HepG2 (cell line): ENCODE data around the gene TMC8. TPM values are rescaled to one million over a fixed set of nuclear protein-coding genes. Genes with fewer than 3 reads are reported as not detected.

Experiments used
- BHLHE40 ChIP-seq: IDR thresholded peaks from 2 replicates; pipeline ENCODE4 v1.6.1; 2011; ENCODE audit warnings: low read length, improper control_type of control experiment
- CREB1 ChIP-seq, 2 experiments: fragments of 450-650 bp in 1 of 2; IDR thresholded peaks; 2 replicates each; pipeline ENCODE4 v1.6.1; 2016 to 2017; ENCODE audit warnings: control low read depth in 1 of 2, mild to moderate bottlenecking in 1 of 2, missing compliant biosample characterization in 1 of 2, missing genetic modification characterization in 1 of 2
- ERF ChIP-seq: IDR thresholded peaks from 2 replicates; pipeline ENCODE4 v1.6.1; 2018; ENCODE audit warnings: missing biosample characterization, missing genetic modification reagents
- FOXA3 ChIP-seq: IDR thresholded peaks from 2 replicates; pipeline ENCODE4 v1.6.1; 2016; ENCODE audit warnings: missing genetic modification reagents, missing compliant biosample characterization
- HBP1 ChIP-seq: IDR thresholded peaks from 2 replicates; pipeline ENCODE4 v1.6.1; 2016; ENCODE audit warnings: low read depth, control low read depth
- HOXA9 ChIP-seq: sonication (generic); formaldehyde crosslinking; IDR thresholded peaks from 2 replicates; pipeline ENCODE4 v1.8.1; 2022; ENCODE audit warnings: missing genetic modification reagents, mild to moderate bottlenecking, moderate library complexity, borderline replicate concordance
- MAZ ChIP-seq, 2 experiments: sonication (generic) in 1 of 2; formaldehyde crosslinking in 1 of 2; IDR thresholded peaks; 2 replicates each; pipeline versions ENCODE4 v1.5.0 to v1.6.1; 2012 to 2020; ENCODE audit warnings: low read depth in 2 of 2, mild to moderate bottlenecking in 2 of 2, borderline replicate concordance in 1 of 2, improper control_type of control experiment in 1 of 2, low read length in 1 of 2, missing genetic modification reagents in 1 of 2, moderate library complexity in 1 of 2
- MED1 ChIP-seq: sonication (generic); formaldehyde crosslinking; IDR thresholded peaks from 2 replicates; pipeline ENCODE4 v1.4.0; 2020; ENCODE audit warnings: missing genetic modification reagents
- MXI1 ChIP-seq: IDR thresholded peaks from 3 replicates; pipeline ENCODE4 v1.6.1; 2012; ENCODE audit warnings: low read depth, low read length, inconsistent platforms, borderline replicate concordance
- NCOR1 ChIP-seq: fragments of 200-600 bp; sonication (generic); IDR thresholded peaks from 2 replicates; pipeline ENCODE4 v1.7.0; 2017; ENCODE audit warnings: antibody characterized with exemption, low read length, borderline replicate concordance
- PRDM15 ChIP-seq: sonication (generic); formaldehyde crosslinking; IDR thresholded peaks from 2 replicates; pipeline ENCODE4 v1.4.0; 2020; ENCODE audit warnings: missing genetic modification reagents
- RBFOX2 ChIP-seq: fragments of 200-400 bp; formaldehyde crosslinking; IDR thresholded peaks from 2 replicates; pipeline ENCODE4 v1.6.1; 2017; ENCODE audit warnings: low read depth, mild to moderate bottlenecking, low read length
- ZEB1 ChIP-seq: IDR thresholded peaks from 2 replicates; pipeline ENCODE4 v1.6.1; 2012; ENCODE audit warnings: mild to moderate bottlenecking, low read depth, inconsistent platforms; ENCODE audit not compliant: insufficient replicate concordance
- ZNF160 ChIP-seq: sonication (generic); formaldehyde crosslinking; IDR thresholded peaks from 2 replicates; pipeline ENCODE4 v1.8.0; 2022; ENCODE audit warnings: mild to moderate bottlenecking, inconsistent platforms, missing genetic modification reagents
- ZNF569 ChIP-seq: sonication (generic); formaldehyde crosslinking; IDR thresholded peaks from 2 replicates; pipeline ENCODE4 v1.5.0; 2020; ENCODE audit warnings: mild to moderate bottlenecking, missing genetic modification reagents, moderate library complexity, borderline replicate concordance
- ZNF605 ChIP-seq: sonication (generic); formaldehyde crosslinking; IDR thresholded peaks from 2 replicates; pipeline ENCODE4 v1.8.0; 2022; ENCODE audit warnings: mild to moderate bottlenecking, missing genetic modification reagents
- ZNF687 ChIP-seq: sonication (generic); formaldehyde crosslinking; IDR thresholded peaks from 2 replicates; pipeline ENCODE4 v1.5.1; 2020; ENCODE audit warnings: mild to moderate bottlenecking, missing genetic modification reagents, moderate library complexity
- ZNF749 ChIP-seq: sonication (generic); formaldehyde crosslinking; IDR thresholded peaks from 2 replicates; pipeline ENCODE4 v1.8.0; 2022; ENCODE audit warnings: mild to moderate bottlenecking, missing genetic modification reagents, moderate library complexity, borderline replicate concordance
- polyA plus RNA-seq, 8 experiments: library from polyadenylated mRNA; depleted of rRNA in 3 of 8; stranded (reverse) in 7 of 8; unstranded in 1 of 8; fragments of >200 nt; fragmentation: Illumina TruSeq in 4 of 8; extraction: Trizol in 4 of 8; gene quantifications; 2 replicates each; pipeline versions ENCODE4 v1.2.1 to v1.2.3, GENCODE V29; 2011 to 2016; ENCODE audit warnings: low read depth in 4 of 8, missing spikeins in 1 of 8, mixed read lengths in 1 of 8; ENCODE audit not compliant: insufficient read depth in 1 of 8
- total RNA-seq, 5 experiments: library from RNA; depleted of rRNA; stranded (reverse); fragments of >200 nt; fragmentation: Illumina TruSeq; extraction: Trizol; gene quantifications; 2 replicates each; pipeline ENCODE4 v1.2.3, GENCODE V29; 2016; ENCODE audit warnings: low read depth in 1 of 5

The TMC8 gene
- total and polyA plus RNA-seq, 2 of the 13 experiments (the other 11 are each of a cell fraction or from before 2014, with no cell fraction given) = 0.53 to 7.8 TPM

- TF ChIP-seq HBP1 (CRISPR knock-in tag) = 0 out of 2 replicates have a peak, but pooled peaks have one; percentile 16
- TF ChIP-seq ZNF749 (CRISPR knock-in tag) = no peak
- TF ChIP-seq MXI1 = peak; percentile 81; the same call in 1 of the 3 replicates
- TF ChIP-seq MED1 = 0 out of 2 replicates have a peak, but pooled peaks have one; percentile 35
- TF ChIP-seq RBFOX2 = peak; percentile 54
- peak; percentile 95 for TF ChIP-seq PRDM15
- no peak for TF ChIP-seq ZEB1
- TF ChIP-seq ZNF687 = peak; percentile 74
- peak; percentile 59; the same call in 1 of the 2 replicates for TF ChIP-seq CREB1 (IDR thresholded peaks at IDR 0.05)
- no peak for TF ChIP-seq CREB1 (CRISPR knock-in tag; IDR thresholded peaks at IDR 0.05)
- TF ChIP-seq FOXA3 (CRISPR knock-in tag) = no peak
- no peak for TF ChIP-seq BHLHE40
- no peak for TF ChIP-seq HOXA9 (CRISPR knock-in tag)
- TF ChIP-seq ZNF160 (CRISPR knock-in tag) = no peak
- TF ChIP-seq NCOR1 = peak; percentile 58; the same call in 1 of the 2 replicates
- peak; percentile 58 for TF ChIP-seq ZNF605 (CRISPR knock-in tag)
- TF ChIP-seq MAZ (IDR thresholded peaks at IDR 0.05; ENCODE audit: borderline replicate concordance, low read depth, low read length) = 0 out of 2 replicates have a peak, but pooled peaks have one; percentile 46
- TF ChIP-seq MAZ (CRISPR knock-in tag; IDR thresholded peaks at IDR 0.05; ENCODE audit: low read depth) = no peak
- peak; percentile 30; the same call in 1 of the 2 replicates for TF ChIP-seq ERF
- TF ChIP-seq ZNF569 (CRISPR knock-in tag) = no peak
These were observed 9.8 kb downstream of the TMC8 start (continued) for GRCh38 chr17:78140169-78141051.
